ENCODE data around the gene CEP55.
A peak's percentile ranks its signal among the peaks of the same experiment; 100 is the strongest.

Gene CEP55
- long read RNA-seq, partial matches to known transcripts = 1 of 3 reads
- long read RNA-seq, other reads (novel, unspliced or antisense) = 1 of 3 reads

- peak; percentile 75 to 94 for DNase-seq (ENCODE audit: low read depth in 1 of 2, low spot score in 1 of 2)
- peak within 1 kb of the TSS; percentile 68 for H3K27ac ChIP-seq (replicated peaks)
Observed at GRCh38 chr10:93496322-93497041, at the start of gene CEP55. Gene CEP55 (plus strand): TSS chr10:93496612. CDS start chr10:93500052, 3,440 bp downstream.

GRCh38 chr10:93447019-93447418 is 49.4 kb upstream of the CEP55 start:
- no peak overlapping the region for H3K4me3 ChIP-seq (replicated peaks; ENCODE audit: insufficient read depth, low read length)
- no peak overlapping the region for H3K27ac ChIP-seq (replicated peaks)
- TF ChIP-seq REST (IDR thresholded peaks at IDR 0.05; ENCODE audit: insufficient replicate concordance, low read depth) (no peak), POLR2AphosphoS5 (IDR thresholded peaks at IDR 0.05; ENCODE audit: low read depth) (no peak), CTCF (IDR thresholded peaks at IDR 0.05; ENCODE audit: insufficient read depth, low read length) (no peak), SPI1 (IDR thresholded peaks at IDR 0.05; ENCODE audit: borderline replicate concordance, low read depth) (no peak), GABPA (IDR thresholded peaks at IDR 0.05; ENCODE audit: low read depth) (no peak)
- no peaks in the 10 kb centered on the region for H3K27me3 ChIP-seq (ENCODE audit: insufficient read depth, poor library complexity, severe bottlenecking)
- no peak for DNase-seq (ENCODE audit: low read depth in 1 of 2, low spot score in 1 of 2)

More at GRCh38 chr10:93496322-93497041, at the start of gene CEP55:
- peak; percentile 74 for TF ChIP-seq SPI1 (IDR thresholded peaks at IDR 0.05; ENCODE audit: borderline replicate concordance, low read depth)
- TF ChIP-seq GABPA (IDR thresholded peaks at IDR 0.05; ENCODE audit: low read depth) = peak; percentile 58; the same call in 1 of the 2 replicates
- TF ChIP-seq POLR2AphosphoS5 (IDR thresholded peaks at IDR 0.05; ENCODE audit: low read depth) = peak; percentile 40; the same call in 1 of the 2 replicates
- no peak for TF ChIP-seq CTCF (IDR thresholded peaks at IDR 0.05; ENCODE audit: insufficient read depth, low read length)
- no peak for TF ChIP-seq REST (IDR thresholded peaks at IDR 0.05; ENCODE audit: insufficient replicate concordance, low read depth)
- H3K4me3 ChIP-seq (replicated peaks; ENCODE audit: insufficient read depth, low read length) = peak within 1 kb of the TSS; percentile 87
- H3K27me3 ChIP-seq (ENCODE audit: insufficient read depth, poor library complexity, severe bottlenecking) = no peaks in the 10 kb centered on the region

- Histone ChIP-seq H3K27me3 (ENCODE audit: insufficient read depth, poor library complexity, severe bottlenecking) (no peaks in the 10 kb centered on the region), H3K27ac (replicated peaks) (no peak overlapping the region), H3K4me3 (replicated peaks; ENCODE audit: insufficient read depth, low read length) (no peak overlapping the region)
- no peak for TF ChIP-seq REST (IDR thresholded peaks at IDR 0.05; ENCODE audit: insufficient replicate concordance, low read depth)
- TF ChIP-seq POLR2AphosphoS5 (IDR thresholded peaks at IDR 0.05; ENCODE audit: low read depth) = no peak
- TF ChIP-seq SPI1 (IDR thresholded peaks at IDR 0.05; ENCODE audit: borderline replicate concordance, low read depth) = no peak
- TF ChIP-seq GABPA (IDR thresholded peaks at IDR 0.05; ENCODE audit: low read depth) = no peak
- no peak for TF ChIP-seq CTCF (IDR thresholded peaks at IDR 0.05; ENCODE audit: insufficient read depth, low read length)
- no peak for DNase-seq (ENCODE audit: low read depth in 1 of 2, low spot score in 1 of 2)
Observed at GRCh38 chr10:93447970-93448369, 48.4 kb upstream of the CEP55 start.

Measured in HL-60 (cell line).